K562 treated with DMSO at 1 percent for 12 hours (cell line): ENCODE measurements around the gene SDR42E1. TPM values are rescaled to one million over a fixed set of nuclear protein-coding genes. Genes with fewer than 3 reads are reported as not detected.

ENCODE experiments used
- total RNA-seq: library from RNA; unstranded; fragments of 300-600 nt; gene quantifications from 2 replicates; pipeline ENCODE4 v1.2.3, GENCODE V29; 2022; ENCODE audit not compliant: insufficient read depth

SDR42E1 gene, protein sequence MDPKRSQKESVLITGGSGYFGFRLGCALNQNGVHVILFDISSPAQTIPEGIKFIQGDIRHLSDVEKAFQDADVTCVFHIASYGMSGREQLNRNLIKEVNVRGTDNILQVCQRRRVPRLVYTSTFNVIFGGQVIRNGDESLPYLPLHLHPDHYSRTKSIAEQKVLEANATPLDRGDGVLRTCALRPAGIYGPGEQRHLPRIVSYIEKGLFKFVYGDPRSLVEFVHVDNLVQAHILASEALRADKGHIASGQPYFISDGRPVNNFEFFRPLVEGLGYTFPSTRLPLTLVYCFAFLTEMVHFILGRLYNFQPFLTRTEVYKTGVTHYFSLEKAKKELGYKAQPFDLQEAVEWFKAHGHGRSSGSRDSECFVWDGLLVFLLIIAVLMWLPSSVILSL
- total RNA-seq: 0.91 and 1.6 TPM in 2 replicates

DNA sequence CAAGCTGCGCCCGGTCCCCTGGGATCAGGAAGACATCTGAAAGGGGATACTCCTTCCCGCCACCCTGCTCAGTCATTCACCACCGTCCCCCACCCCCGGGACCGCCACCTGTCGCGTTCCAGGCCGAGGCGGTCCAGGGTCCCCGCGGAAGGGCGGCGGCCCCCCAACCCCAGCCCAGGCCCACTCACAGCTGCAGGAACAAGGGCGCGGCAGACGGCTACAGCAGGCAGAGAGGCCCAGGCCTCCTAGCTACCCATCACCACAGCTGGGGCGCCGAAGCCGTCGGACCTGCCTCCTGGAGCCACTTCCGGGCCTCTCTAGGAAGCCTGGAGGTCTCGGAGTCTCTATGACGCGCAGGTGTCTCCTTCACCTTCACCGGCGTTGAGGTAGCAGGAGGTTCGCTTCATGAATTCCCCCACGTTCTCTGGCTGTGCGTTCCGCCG lies at the start of gene SDR42E1:
SDR42E1 (minus strand) TSS at position 272 of the 443 bp plus-strand sequence. CDS start 10,612 bp downstream, outside the sequence.

DNA sequence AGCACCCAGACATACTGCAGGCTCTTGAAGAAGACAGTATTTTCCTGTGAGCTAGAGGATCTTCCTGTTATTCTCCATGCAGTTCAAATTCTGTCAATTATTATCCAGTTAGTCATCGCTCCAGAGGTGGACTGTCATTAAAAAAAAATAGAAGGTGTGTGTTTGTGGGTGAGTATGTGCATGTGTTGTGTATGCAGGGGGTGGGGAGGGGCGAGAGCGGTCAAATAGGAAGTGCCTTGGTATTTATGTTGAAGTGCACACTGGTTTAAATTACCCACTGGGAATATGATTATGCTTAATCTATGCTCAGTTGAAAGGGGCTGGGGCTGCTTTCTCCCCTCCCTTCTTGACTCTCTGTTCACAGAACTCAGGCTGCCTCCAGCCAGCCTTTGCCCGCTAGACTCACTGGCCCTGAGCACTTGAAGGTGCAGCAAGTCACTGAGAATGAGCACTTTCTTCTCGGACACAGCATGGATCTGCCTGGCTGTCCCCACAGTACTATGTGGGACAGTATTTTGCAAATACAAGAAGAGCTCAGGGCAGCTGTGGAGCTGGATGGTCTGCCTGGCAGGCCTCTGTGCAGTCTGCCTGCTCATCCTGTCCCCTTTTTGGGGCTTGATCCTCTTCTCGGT lies 23.8 kb upstream of the SDR42E1 start, which contains the start of gene HSD17B2:
HSD17B2 (plus strand) TSS at position 273 of the 632 bp plus-strand sequence; CDS start at position 445, 172 bp downstream.

Other genes with a start within 250 kb of the SDR42E1 start
- 6.4 and 10.2 TPM in 2 replicates for gene PLCG2, start 232.2 kb downstream of the SDR42E1 start, total RNA-seq
- not detected in 2 replicates for gene HSD17B2, start 23.8 kb upstream of the SDR42E1 start, total RNA-seq
- 29.1 and 30.8 TPM in 2 replicates for gene MPHOSPH6, start 158.8 kb upstream of the SDR42E1 start, total RNA-seq